Bronchial epithelial cell (primary cell): ENCODE results near the gene NFATC3. TPM values are rescaled to one million over a fixed set of nuclear protein-coding genes. Genes with fewer than 3 reads are reported as not detected.

ENCODE experiments used
- DNase-seq: peaks from one replicate; pipeline ENCODE4 v3.0.0-alpha.2; 2010; ENCODE audit warnings: low read depth
- FAIRE-seq: peaks from 2 replicates; lab custom pipeline; 2011; peaks lifted over from hg19 to GRCh38; lab: Jason Lieb, UNC
- H3K27me3 ChIP-seq: 2 replicates; pipeline ENCODE4 v1.5.1; 2011; ENCODE audit warnings: low read length; ENCODE audit not compliant: control insufficient read depth, insufficient read depth
- H3K36me3 ChIP-seq: 2 replicates; pipeline ENCODE4 v1.5.1; 2011; ENCODE audit warnings: low read length; ENCODE audit not compliant: control insufficient read depth, insufficient read depth
- H3K4me3 ChIP-seq: 2 replicates; pipeline ENCODE4 v1.5.1; 2011; ENCODE audit warnings: mild to moderate bottlenecking, low read depth, low read length, control low read depth
- total RNA-seq: library from RNA; depleted of rRNA; stranded (reverse); fragments of >200 nt; gene quantifications from 2 replicates; pipeline ENCODE4 v1.2.1, GENCODE V29; 2014
- TF ChIP-seq, protein P1 (sequence below): IDR thresholded peaks from 2 replicates; pipeline ENCODE4 v1.5.1; 2011; ENCODE audit warnings: mild to moderate bottlenecking, moderate library complexity, low read length, control low read depth, inconsistent platforms; ENCODE audit not compliant: insufficient read depth, severe bottlenecking

NFATC3 gene
- total RNA-seq, 1 donor from 2014 or later, result 5.8 TPM

DNA sequence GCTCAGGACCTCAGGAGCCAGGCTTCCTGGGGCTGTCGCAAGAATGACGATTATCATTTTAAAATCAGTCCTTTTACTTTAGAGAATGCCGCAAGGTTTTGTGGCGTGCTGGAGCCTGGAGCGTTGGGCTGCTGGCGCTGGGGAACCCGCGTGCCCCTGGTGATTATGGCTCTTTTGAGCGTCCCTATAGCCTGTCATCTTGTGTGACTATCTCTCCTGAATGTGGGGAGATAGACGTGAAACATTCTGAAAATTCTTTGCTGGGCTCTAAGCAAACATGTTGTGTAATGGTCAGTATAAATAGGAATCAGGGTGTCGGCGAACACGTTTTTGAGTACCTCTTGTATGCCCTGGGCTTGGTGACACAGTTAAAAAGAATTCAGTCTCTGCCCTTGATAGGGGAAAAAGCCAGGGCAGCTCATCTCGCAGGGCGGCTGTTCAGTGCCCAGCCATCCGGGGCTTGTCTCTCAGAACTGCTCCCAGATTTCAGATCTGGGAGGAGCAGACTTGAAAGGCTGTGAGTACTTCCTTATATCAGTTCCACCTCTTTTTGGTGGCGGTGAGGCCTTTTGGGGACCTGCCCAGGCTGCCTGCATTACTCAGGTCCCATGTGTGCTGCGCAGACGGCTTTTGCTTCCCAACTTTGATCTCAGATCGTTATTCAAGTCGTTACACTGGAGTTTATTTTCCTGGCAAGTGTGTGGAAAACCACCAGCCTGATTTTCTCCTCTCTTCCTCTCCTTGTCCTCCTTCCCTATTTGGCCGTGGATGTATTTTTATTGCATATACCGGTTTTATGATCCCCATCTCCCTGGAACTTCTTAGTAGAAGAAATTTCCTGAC is 180.1 kb downstream of the NFATC3 start:
- H3K27me3 ChIP-seq, result no peaks in the 10 kb centered on the region
- TF ChIP-seq, protein P1, sequence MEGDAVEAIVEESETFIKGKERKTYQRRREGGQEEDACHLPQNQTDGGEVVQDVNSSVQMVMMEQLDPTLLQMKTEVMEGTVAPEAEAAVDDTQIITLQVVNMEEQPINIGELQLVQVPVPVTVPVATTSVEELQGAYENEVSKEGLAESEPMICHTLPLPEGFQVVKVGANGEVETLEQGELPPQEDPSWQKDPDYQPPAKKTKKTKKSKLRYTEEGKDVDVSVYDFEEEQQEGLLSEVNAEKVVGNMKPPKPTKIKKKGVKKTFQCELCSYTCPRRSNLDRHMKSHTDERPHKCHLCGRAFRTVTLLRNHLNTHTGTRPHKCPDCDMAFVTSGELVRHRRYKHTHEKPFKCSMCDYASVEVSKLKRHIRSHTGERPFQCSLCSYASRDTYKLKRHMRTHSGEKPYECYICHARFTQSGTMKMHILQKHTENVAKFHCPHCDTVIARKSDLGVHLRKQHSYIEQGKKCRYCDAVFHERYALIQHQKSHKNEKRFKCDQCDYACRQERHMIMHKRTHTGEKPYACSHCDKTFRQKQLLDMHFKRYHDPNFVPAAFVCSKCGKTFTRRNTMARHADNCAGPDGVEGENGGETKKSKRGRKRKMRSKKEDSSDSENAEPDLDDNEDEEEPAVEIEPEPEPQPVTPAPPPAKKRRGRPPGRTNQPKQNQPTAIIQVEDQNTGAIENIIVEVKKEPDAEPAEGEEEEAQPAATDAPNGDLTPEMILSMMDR, result no peak
- peak overlapping the region; percentile 75 for H3K4me3 ChIP-seq
- peaks cover 4% of the 10 kb centered on the region for H3K36me3 ChIP-seq
- FAIRE-seq (no peak), DNase-seq (peak; percentile 83)

- FAIRE-seq (no peak), DNase-seq (no peak)
- H3K36me3 ChIP-seq, result peaks cover 2% of the 10 kb centered on the region
- no peaks in the 10 kb centered on the region for H3K27me3 ChIP-seq
- TF ChIP-seq, protein P1, result no peak
- no peak overlapping the region for H3K4me3 ChIP-seq
These were observed 182.6 kb downstream of the NFATC3 start for GRCh38 chr16:68267612-68268405.

GRCh38 chr16:68269793-68270192 is 184.6 kb downstream of the NFATC3 start:
- H3K4me3 ChIP-seq, result no peak overlapping the region
- no peak for DNase-seq
- H3K27me3 ChIP-seq, result no peaks in the 10 kb centered on the region
- H3K36me3 ChIP-seq, result peaks cover 4% of the 10 kb centered on the region
- FAIRE-seq, result no peak
- TF ChIP-seq, protein P1, result no peak

- FAIRE-seq (no peak), DNase-seq (no peak)
- no peak overlapping the region for H3K4me3 ChIP-seq
- H3K36me3 ChIP-seq, result peaks cover 6% of the 10 kb centered on the region
- H3K27me3 ChIP-seq, result no peaks in the 10 kb centered on the region
- TF ChIP-seq, protein P1, result no peak
These were observed 185.2 kb downstream of the NFATC3 start for GRCh38 chr16:68270353-68270752.

GRCh38 chr16:68272507-68273209 is 187.5 kb downstream of the NFATC3 start:
- DNase-seq (peak; percentile 36), FAIRE-seq (no peak)
- H3K36me3 ChIP-seq, result peaks cover 6% of the 10 kb centered on the region

More at GRCh38 chr16:68272507-68273209, 187.5 kb downstream of the NFATC3 start:
- Histone ChIP-seq H3K27me3 (no peaks in the 10 kb centered on the region), H3K4me3 (no peak overlapping the region)
- TF ChIP-seq, protein P1, result no peak
